H1 (cell line): ENCODE measurements around the gene FAM136A. TPM values are rescaled to one million over a fixed set of nuclear protein-coding genes. Genes with fewer than 3 reads are reported as not detected.
"Not testable (repeated sequence)": the region's sequence is repeated elsewhere in the genome, so short reads cannot be mapped to it uniquely, and the experiment has no call there.

Experiments
- CTCF ChIA-PET: fragments of 300-600 bp; sonication (Branson Sonifier 250); formaldehyde crosslinking; loops from one replicate; lab custom pipeline; 2021; ENCODE audit not compliant: partially characterized antibody; lab: Charles Lee
- POLR2A ChIA-PET: fragments of 300-600 bp; sonication (Branson Sonifier 250); formaldehyde crosslinking; loops from one replicate; lab custom pipeline; 2021; ENCODE audit warnings: inconsistent platforms; ENCODE audit not compliant: partially characterized antibody; lab: Charles Lee
- DNase-seq, 2 experiments: peaks; one replicate each; pipeline versions ENCODE4 v3.0.0 to v3.0.0-alpha.2; 2010 to 2022; ENCODE audit warnings: low spot score in 2 of 2, low read depth in 1 of 2, mixed read lengths in 1 of 2
- FAIRE-seq: peaks from 2 replicates; lab custom pipeline; 2011; peaks lifted over from hg19 to GRCh38; lab: Jason Lieb, UNC
- H2AFZ ChIP-seq: 2 replicates; pipeline ENCODE4 v1.8.1; 2012; ENCODE audit warnings: low read length, inconsistent platforms
- H2AK5ac ChIP-seq: 2 replicates; pipeline ENCODE4 v1.6.1; 2013; ENCODE audit warnings: low read depth, low read length
- H2BK120ac ChIP-seq: replicated peaks from 2 replicates; pipeline ENCODE3; 2013; ENCODE audit warnings: low read depth, low read length, inconsistent platforms
- H2BK12ac ChIP-seq: 2 replicates; pipeline ENCODE4 v1.6.1; 2013; ENCODE audit warnings: low read depth, low read length
- H2BK15ac ChIP-seq: 2 replicates; pipeline ENCODE4 v1.6.1; 2013; ENCODE audit warnings: low read length
- H2BK20ac ChIP-seq: 2 replicates; pipeline ENCODE4 v1.6.1; 2013; ENCODE audit warnings: low read length
- H2BK5ac ChIP-seq: 2 replicates; pipeline ENCODE4 v1.6.1; 2013; ENCODE audit warnings: low read depth, low read length
- H3K14ac ChIP-seq: 2 replicates; pipeline ENCODE4 v1.6.1; 2013; ENCODE audit warnings: inconsistent platforms; ENCODE audit not compliant: insufficient read length
- H3K18ac ChIP-seq: 2 replicates; pipeline ENCODE4 v1.6.1; 2013; ENCODE audit warnings: low read length; ENCODE audit errors: extremely low read depth
- H3K23ac ChIP-seq: 2 replicates; pipeline ENCODE4 v1.6.1; 2013; ENCODE audit warnings: inconsistent platforms; ENCODE audit not compliant: insufficient read length
- H3K23me2 ChIP-seq: 2 replicates; pipeline ENCODE4 v1.6.1; 2013; ENCODE audit warnings: low read depth, low read length
- H3K27ac ChIP-seq: 2 replicates; pipeline ENCODE4 v1.6.1; 2011; ENCODE audit warnings: low read depth, low read length, inconsistent platforms
- H3K27me3 ChIP-seq, 4 experiments: replicated peaks in 1 of 4; 1 replicate in 1 of 4; 2 replicates in 3 of 4; pipeline versions ENCODE4 v1.6.1 to v1.8.1; 2011 to 2013; ENCODE audit warnings: low read length in 3 of 4, mild to moderate bottlenecking in 3 of 4, inconsistent platforms in 2 of 4, mixed read lengths in 2 of 4, moderate library complexity in 1 of 4; ENCODE audit not compliant: control insufficient read depth in 3 of 4, insufficient read depth in 3 of 4; ENCODE audit errors: extremely low read depth in 1 of 4
- H3K36me3 ChIP-seq, 4 experiments: 2 replicates each; pipeline versions ENCODE4 v1.6.1 to v1.8.1; 2011 to 2013; ENCODE audit warnings: mild to moderate bottlenecking in 4 of 4, low read length in 3 of 4, moderate library complexity in 2 of 4, control low read depth in 1 of 4, inconsistent platforms in 1 of 4; ENCODE audit not compliant: insufficient read depth in 4 of 4, control insufficient read depth in 2 of 4
- H3K4ac ChIP-seq: replicated peaks from 2 replicates; pipeline ENCODE3; 2013; ENCODE audit warnings: low read length, low read depth, mixed read lengths, inconsistent platforms; ENCODE audit not compliant: insufficient read length
- H3K4me1 ChIP-seq, 4 experiments: replicated peaks in 1 of 4; 1 replicate in 1 of 4; 2 replicates in 3 of 4; pipeline versions ENCODE4 v1.6.1 to v1.8.1; 2011 to 2013; ENCODE audit warnings: low read length in 3 of 4, inconsistent platforms in 2 of 4, mixed read lengths in 1 of 4; ENCODE audit not compliant: insufficient read depth in 4 of 4, control insufficient read depth in 3 of 4
- H3K4me2 ChIP-seq, 2 experiments: 2 replicates each; pipeline versions ENCODE4 v1.6.1 to v1.8.1; 2011 to 2013; ENCODE audit warnings: low read depth in 2 of 2, low read length in 2 of 2, control low read depth in 1 of 2, inconsistent platforms in 1 of 2, mild to moderate bottlenecking in 1 of 2; ENCODE audit not compliant: insufficient read depth in 1 of 2
- H3K4me3 ChIP-seq, 4 experiments: fragments of 200-600, 300-600 bp in 1 of 4; sonication (generic), shearing (Covaris generic), sonication (Bioruptor Twin) in 1 of 4; 2 replicates each; pipeline versions ENCODE4 v1.5.1 to v1.8.1; 2011 to 2016; ENCODE audit warnings: low read length in 4 of 4, low read depth in 3 of 4, control low read depth in 2 of 4, inconsistent platforms in 2 of 4, mild to moderate bottlenecking in 2 of 4, mixed read lengths in 1 of 4, moderate library complexity in 1 of 4; ENCODE audit not compliant: insufficient read depth in 2 of 4; ENCODE audit errors: extremely low read depth in 1 of 4
- H3K56ac ChIP-seq: replicated peaks from 2 replicates; pipeline ENCODE3; 2013; ENCODE audit warnings: low read depth, mild to moderate bottlenecking, mixed read lengths, low read length, inconsistent platforms; ENCODE audit not compliant: insufficient read length
- H3K79me1 ChIP-seq: 2 replicates; pipeline ENCODE4 v1.6.1; 2013; ENCODE audit warnings: low read depth, low read length, control low read depth
- H3K79me2 ChIP-seq, 2 experiments: 2 replicates each; pipeline versions ENCODE4 v1.6.1 to v1.8.1; 2012 to 2013; ENCODE audit warnings: low read length in 2 of 2, mild to moderate bottlenecking in 2 of 2, inconsistent platforms in 1 of 2; ENCODE audit not compliant: insufficient read depth in 2 of 2, control insufficient read depth in 1 of 2
- H3K9ac ChIP-seq, 4 experiments: replicated peaks in 1 of 4; 1 replicate in 1 of 4; 2 replicates in 3 of 4; pipeline versions ENCODE4 v1.6.1 to v1.8.1; 2011 to 2013; ENCODE audit warnings: low read depth in 3 of 4, low read length in 3 of 4, control low read depth in 2 of 4, mild to moderate bottlenecking in 2 of 4, moderate library complexity in 2 of 4, inconsistent platforms in 1 of 4; ENCODE audit errors: extremely low read depth in 1 of 4
- H3K9me3 ChIP-seq, 2 experiments: 2 replicates each; pipeline versions ENCODE4 v1.6.1 to v1.8.1; 2012 to 2013; ENCODE audit warnings: mild to moderate bottlenecking in 2 of 2, moderate library complexity in 2 of 2, control low read depth in 1 of 2, inconsistent platforms in 1 of 2, low read depth in 1 of 2, low read length in 1 of 2, mixed read lengths in 1 of 2; ENCODE audit not compliant: insufficient read depth in 2 of 2
- H4K20me1 ChIP-seq, 2 experiments: replicated peaks in 1 of 2; 2 replicates each; pipeline versions ENCODE3 to v1.8.1; 2011 to 2013; ENCODE audit warnings: inconsistent platforms in 2 of 2, low read length in 2 of 2, mild to moderate bottlenecking in 1 of 2; ENCODE audit not compliant: insufficient read depth in 2 of 2, control insufficient read depth in 1 of 2
- H4K5ac ChIP-seq: 2 replicates; pipeline ENCODE4 v1.6.1; 2013; ENCODE audit warnings: low read length, low read depth, mixed read lengths, inconsistent platforms; ENCODE audit not compliant: insufficient read length
- H4K8ac ChIP-seq: 2 replicates; pipeline ENCODE4 v1.8.0; 2013; ENCODE audit warnings: mild to moderate bottlenecking, moderate library complexity, low read length, inconsistent platforms; ENCODE audit not compliant: insufficient read depth; ENCODE audit errors: extremely low read depth
- H4K91ac ChIP-seq: replicated peaks from 2 replicates; pipeline ENCODE3; 2013; ENCODE audit warnings: low read length, mixed read lengths, inconsistent platforms; ENCODE audit not compliant: insufficient read length
- KDM4A ChIP-seq: IDR thresholded peaks from one replicate; pipeline ENCODE4 v1.7.1; 2012; ENCODE audit warnings: low read depth, mild to moderate bottlenecking, moderate library complexity, low read length, inconsistent platforms; ENCODE audit not compliant: severe bottlenecking
- WGBS, 2 experiments: shearing (Covaris generic) in 1 of 2; methylation state at CpG; one replicate each; pipeline versions ENCODE4 v1.1.6 to v1.1.7; 2013 to 2015; ENCODE audit warnings: low lambda C conversion rate in 2 of 2, mixed read lengths in 2 of 2, inconsistent platforms in 1 of 2, low coverage in 1 of 2, missing lambda C conversion rate in 1 of 2; ENCODE audit not compliant: insufficient replicate concordance in 2 of 2, insufficient coverage in 1 of 2, insufficient read length in 1 of 2; ENCODE audit errors: extremely low coverage in 1 of 2, missing lambda C conversion rate in 1 of 2; 5-methylcytosine and 5-hydroxymethylcytosine counted together
- polyA plus RNA-seq, 7 experiments: library from polyadenylated mRNA; depleted of rRNA in 3 of 7; stranded (reverse) in 5 of 7; unstranded in 2 of 7; fragments of >200 nt in 5 of 7; fragments of 200-250 nt in 2 of 7; gene quantifications; 1 replicate in 5 of 7; 2 replicates in 1 of 7; 4 replicates in 1 of 7; pipeline versions ENCODE4 v1.2.1 to v1.2.3, GENCODE V29; 2011 to 2013; ENCODE audit warnings: missing spikeins in 2 of 7, mixed read lengths in 2 of 7
- total RNA-seq: library from RNA; stranded (reverse); fragmentation: NEBNext Ultra II Directional; extraction: Animal tissue kit (Norgen Biotek cat#: 25700); gene quantifications from 2 replicates; pipeline ENCODE4 v1.2.1, GENCODE V29; 2021

FAM136A gene
- total and polyA plus RNA-seq, 2 of the 8 experiments (the other 6 are each of a cell fraction or from before 2014, with no cell fraction given): 58.2 to 122 TPM

DNA sequence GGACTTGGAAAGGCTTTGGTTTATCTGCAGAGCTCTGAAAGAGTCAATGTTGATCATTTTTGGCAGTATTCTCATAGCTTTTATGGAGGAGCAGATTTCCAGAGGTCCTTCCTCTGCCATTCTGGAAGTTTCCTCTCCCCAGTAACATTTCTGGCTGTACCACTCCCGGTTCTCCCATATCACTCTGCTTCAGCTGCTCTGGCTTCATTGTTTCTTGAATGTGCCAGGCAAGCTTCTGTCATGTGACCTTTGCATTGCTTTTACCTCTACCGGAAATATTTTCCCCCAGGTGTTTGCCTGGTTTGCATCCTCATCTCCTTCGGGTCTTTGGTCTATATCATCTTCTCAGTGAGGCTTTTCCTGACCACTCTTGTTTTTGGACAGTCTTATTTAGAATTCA, 31.5 kb downstream of the FAM136A start (continued):
- TF ChIP-seq KDM4A: no peak

DNA sequence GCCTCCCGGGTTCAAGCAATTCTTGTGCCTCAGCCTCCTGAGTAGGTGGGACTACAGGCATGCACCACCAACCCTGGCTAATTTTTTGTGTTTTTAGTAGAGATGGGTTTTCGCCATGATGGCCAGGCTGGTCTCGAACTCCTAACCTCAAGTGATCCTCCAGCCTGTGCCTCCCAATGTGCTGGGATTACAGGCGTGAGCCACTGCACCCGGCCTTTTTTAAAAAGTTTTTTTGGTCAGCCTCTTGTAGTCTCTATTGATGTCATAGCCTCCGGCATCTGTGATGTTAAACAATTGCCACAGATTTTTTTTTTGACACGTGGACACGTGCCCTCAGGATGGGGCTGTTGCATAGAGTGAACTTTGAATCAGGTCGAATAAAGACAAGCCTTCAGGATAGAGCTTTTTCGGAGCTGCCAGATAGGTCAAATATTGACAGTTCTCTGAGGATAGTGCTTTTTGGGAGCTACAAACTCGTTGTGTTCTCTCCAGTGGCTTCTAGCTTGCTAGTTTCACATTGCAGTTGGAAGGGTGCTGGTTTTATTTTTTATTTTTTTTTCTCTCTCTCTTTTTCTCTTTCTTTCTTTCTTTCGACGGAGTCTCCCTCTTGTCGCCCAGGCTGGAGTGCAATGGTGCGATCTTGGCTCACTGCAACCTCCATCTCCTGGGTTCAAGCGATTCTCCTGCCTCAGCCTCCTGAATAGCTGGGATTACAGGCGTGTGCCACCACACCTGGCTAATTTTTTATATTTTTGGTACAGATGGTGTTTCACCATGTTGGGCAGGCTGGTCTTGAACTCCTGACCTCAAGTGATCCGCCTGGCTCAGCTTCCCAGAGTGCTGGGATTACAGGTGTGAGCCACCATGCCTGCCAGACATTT, 32.2 kb downstream of the FAM136A start:
- H3K4me1 ChIP-seq, H2BK15ac ChIP-seq, H4K5ac ChIP-seq, H3K9me3 ChIP-seq, H3K27me3 ChIP-seq, H2BK5ac ChIP-seq, H3K18ac ChIP-seq, H4K20me1 ChIP-seq, H2BK12ac ChIP-seq, H3K4me3 ChIP-seq, H2BK120ac ChIP-seq, H3K23ac ChIP-seq, H2BK20ac ChIP-seq, FAIRE-seq, H2AFZ ChIP-seq, H3K56ac ChIP-seq, H3K79me1 ChIP-seq, H3K9ac ChIP-seq, H3K4ac ChIP-seq, H3K79me2 ChIP-seq, H3K23me2 ChIP-seq, H3K14ac ChIP-seq, H4K91ac ChIP-seq, H4K8ac ChIP-seq, DNase-seq, H3K4me2 ChIP-seq, CTCF ChIA-PET, H3K27ac ChIP-seq, H2AK5ac ChIP-seq: not testable (repeated sequence)
- POLR2A ChIA-PET: interaction anchor here (0.8 to 2.3 kb wide), 5 partner anchors 9 to 184 kb away, joined by 3 to 11 read pairs (median 3); partner anchors contain the start of gene PCYOX1
- peaks cover 3 to 32% (median 10%) of the 10 kb centered on the region in 4 experiments; a peak in 6 of 8 replicates for H3K36me3 ChIP-seq
- 97% methylated on average over 18 of the region's 18 CpGs; no CpG with 5 or more reads in 1 of the 2 experiments for WGBS, 2 experiments
